Upper lobe of right lung (tissue), 1 donor: Measurements from ENCODE around the gene CHKB. TPM values are rescaled to one million over a fixed set of nuclear protein-coding genes. Genes with fewer than 3 reads are reported as not detected.

Experiments
- ATAC-seq: fragments of 200-7000 bp; cut with Tn5 transposase; one replicate; pipeline ENCODE4 v1.9.1; 2020; ENCODE audit warnings: mild to moderate bottlenecking, moderate library complexity
- DNase-seq: peaks from one replicate; pipeline ENCODE4 v3.0.0-alpha.2; 2020
- H3K27ac ChIP-seq: fragments of 200-600 bp; one replicate; pipeline ENCODE4 v1.8.0; 2022
- H3K27me3 ChIP-seq: fragments of 200-600 bp; one replicate; pipeline ENCODE4 v1.8.0; 2022; ENCODE audit warnings: mild to moderate bottlenecking
- H3K36me3 ChIP-seq: fragments of 200-600 bp; one replicate; pipeline ENCODE4 v1.8.0; 2022
- H3K4me1 ChIP-seq: fragments of 200-600 bp; one replicate; pipeline ENCODE4 v1.8.0; 2022
- H3K4me3 ChIP-seq: fragments of 200-600 bp; one replicate; pipeline ENCODE4 v1.8.0; 2022; ENCODE audit warnings: mild to moderate bottlenecking
- H3K9me3 ChIP-seq: fragments of 200-600 bp; one replicate; pipeline ENCODE4 v1.8.0; 2022
- intact Hi-C: fragments of 100-400 bp; cut with DNase I; formaldehyde crosslinking; loops from one replicate; pipeline ENCODE4 v1.11.0; 2022
- total RNA-seq: library from RNA; stranded (reverse); fragmentation: NEBNext Ultra II Directional; extraction: Animal tissue kit (Norgen Biotek cat#: 25700); gene quantifications from one replicate; pipeline ENCODE4 v1.2.1, GENCODE V29; 2021
- TF ChIP-seq, protein P1 (sequence below): fragments of 200-600 bp; IDR thresholded peaks from one replicate; pipeline ENCODE4 v1.8.0; 2022; ENCODE audit warnings: antibody characterized with exemption
- donor health status: DM: no; HTN: yes; CAD: no; lungs with severe emphysema.

CHKB gene
- total RNA-seq, 1 donor from 2014 or later, result 66.7 TPM

DNA sequence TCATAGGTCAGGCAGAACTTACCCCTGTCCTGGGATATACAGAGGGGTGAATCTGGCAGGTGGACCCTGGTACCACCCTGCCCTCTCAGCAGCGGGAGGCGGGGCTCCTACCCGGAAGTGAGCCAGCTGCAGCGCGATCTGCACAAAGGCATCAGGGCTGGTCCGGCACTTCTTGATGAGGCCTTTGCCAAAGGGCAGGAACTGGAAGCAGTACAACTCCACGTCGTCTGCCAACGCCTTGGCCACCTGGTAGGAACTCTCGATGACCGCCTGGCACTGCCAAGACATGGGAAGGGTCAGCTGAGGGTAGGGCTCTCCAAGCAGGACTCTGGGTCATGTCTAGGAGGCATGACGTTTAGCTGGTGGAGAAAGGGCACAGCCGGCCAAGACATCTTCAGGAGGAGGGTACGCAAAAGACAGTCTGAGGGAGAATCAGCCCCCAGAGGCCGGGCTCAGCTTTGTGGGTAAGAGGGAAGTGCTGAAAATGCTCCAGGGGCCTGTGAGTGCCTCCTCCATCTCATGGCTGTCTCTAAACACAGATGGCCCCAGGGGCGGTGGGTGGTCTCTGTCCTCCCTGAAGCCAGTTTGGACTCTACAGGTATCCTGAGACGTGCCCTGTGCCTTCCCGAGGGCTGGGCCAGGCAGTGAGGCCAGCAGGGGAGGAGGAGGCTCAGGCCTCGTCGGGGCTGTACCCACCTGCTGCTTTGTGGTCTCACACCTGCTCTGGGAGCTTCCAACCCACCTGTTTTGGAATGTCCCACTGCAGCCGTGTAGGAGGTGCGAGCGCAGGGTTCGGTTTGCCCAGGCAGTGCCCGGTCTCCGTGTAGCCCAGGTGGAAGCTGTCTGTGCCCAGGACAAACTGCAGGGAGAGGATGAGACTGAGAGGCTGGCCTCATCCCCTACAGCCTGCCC is 11.1 kb downstream of the CHKB start:
- TF ChIP-seq, protein P1, sequence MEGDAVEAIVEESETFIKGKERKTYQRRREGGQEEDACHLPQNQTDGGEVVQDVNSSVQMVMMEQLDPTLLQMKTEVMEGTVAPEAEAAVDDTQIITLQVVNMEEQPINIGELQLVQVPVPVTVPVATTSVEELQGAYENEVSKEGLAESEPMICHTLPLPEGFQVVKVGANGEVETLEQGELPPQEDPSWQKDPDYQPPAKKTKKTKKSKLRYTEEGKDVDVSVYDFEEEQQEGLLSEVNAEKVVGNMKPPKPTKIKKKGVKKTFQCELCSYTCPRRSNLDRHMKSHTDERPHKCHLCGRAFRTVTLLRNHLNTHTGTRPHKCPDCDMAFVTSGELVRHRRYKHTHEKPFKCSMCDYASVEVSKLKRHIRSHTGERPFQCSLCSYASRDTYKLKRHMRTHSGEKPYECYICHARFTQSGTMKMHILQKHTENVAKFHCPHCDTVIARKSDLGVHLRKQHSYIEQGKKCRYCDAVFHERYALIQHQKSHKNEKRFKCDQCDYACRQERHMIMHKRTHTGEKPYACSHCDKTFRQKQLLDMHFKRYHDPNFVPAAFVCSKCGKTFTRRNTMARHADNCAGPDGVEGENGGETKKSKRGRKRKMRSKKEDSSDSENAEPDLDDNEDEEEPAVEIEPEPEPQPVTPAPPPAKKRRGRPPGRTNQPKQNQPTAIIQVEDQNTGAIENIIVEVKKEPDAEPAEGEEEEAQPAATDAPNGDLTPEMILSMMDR, result no peak
- H3K36me3 ChIP-seq, result no peaks in the 10 kb centered on the region
- ATAC-seq, result no peak
- no peak overlapping the region for H3K4me3 ChIP-seq
- intact Hi-C loops, result no loop called here
- no peaks in the 10 kb centered on the region for H3K9me3 ChIP-seq
- H3K4me1 ChIP-seq, result no peaks in the 10 kb centered on the region
- no peak overlapping the region for H3K27ac ChIP-seq
- no peak for DNase-seq
- H3K27me3 ChIP-seq, result no peaks in the 10 kb centered on the region

DNA sequence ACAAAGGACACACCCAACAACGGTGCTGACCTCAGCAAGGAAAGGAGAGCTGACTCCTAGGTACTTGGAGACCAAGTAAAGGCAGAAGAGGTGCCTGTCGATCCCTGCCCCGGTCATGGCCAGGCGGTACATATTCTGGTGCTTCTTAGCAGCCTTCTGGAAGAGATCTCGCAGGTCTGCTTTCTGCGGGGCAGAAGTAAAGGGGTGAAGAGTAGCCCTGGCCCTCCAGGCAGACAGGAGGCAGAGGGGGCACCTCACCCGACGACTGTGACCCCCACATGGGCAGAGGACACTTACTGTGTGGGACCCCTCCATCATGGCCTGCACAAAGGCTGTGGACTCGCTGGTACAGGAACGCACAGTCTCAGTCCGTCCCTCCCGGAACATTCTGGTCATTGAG is 11.8 kb downstream of the CHKB start:
- no peaks in the 10 kb centered on the region for H3K36me3 ChIP-seq
- DNase-seq (no peak), ATAC-seq (no peak)
- H3K27ac ChIP-seq, result no peak overlapping the region
- H3K4me3 ChIP-seq, result no peak overlapping the region
- H3K9me3 ChIP-seq, result no peaks in the 10 kb centered on the region
- H3K27me3 ChIP-seq, result no peaks in the 10 kb centered on the region
- TF ChIP-seq, protein P1, result no peak
- intact Hi-C loops, result no loop called here
- H3K4me1 ChIP-seq, result no peaks in the 10 kb centered on the region

- TF ChIP-seq, protein P1, result no peak
- H3K36me3 ChIP-seq, result no peaks in the 10 kb centered on the region
- H3K4me3 ChIP-seq, result no peak overlapping the region
- DNase-seq (no peak), ATAC-seq (no peak)
- no peaks in the 10 kb centered on the region for H3K9me3 ChIP-seq
- intact Hi-C loops, result no loop called here
- H3K27me3 ChIP-seq, result no peaks in the 10 kb centered on the region
- no peak overlapping the region for H3K27ac ChIP-seq
- no peaks in the 10 kb centered on the region for H3K4me1 ChIP-seq
These were observed 12.6 kb downstream of the CHKB start for GRCh38 chr22:50569896-50570535.

DNA sequence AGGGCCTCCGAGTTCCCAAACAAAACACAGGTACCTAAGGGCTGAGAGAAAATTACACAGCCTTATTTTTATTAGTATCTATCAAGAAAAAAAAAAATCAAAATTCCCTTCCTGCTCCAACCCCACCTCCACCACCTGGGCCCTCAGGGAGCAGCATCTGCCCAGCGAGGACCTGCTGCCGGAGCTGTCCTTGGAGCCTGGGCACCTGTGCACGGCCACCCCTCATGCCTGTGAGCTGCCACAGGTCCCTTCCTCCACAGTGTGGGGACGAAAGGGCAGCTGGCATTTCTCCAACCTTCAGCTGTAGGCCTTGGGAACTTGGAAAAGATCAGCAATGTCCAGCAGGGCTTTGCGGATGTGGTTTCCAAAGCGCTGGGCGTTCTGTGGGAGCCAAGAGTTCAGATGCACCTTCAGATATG is 13.6 kb downstream of the CHKB start:
- TF ChIP-seq, protein P1, result no peak
- H3K9me3 ChIP-seq, result no peaks in the 10 kb centered on the region
- H3K27ac ChIP-seq, result no peak overlapping the region
- H3K27me3 ChIP-seq, result no peaks in the 10 kb centered on the region
- DNase-seq (no peak), ATAC-seq (no peak)
- H3K36me3 ChIP-seq, result no peaks in the 10 kb centered on the region
- no peak overlapping the region for H3K4me3 ChIP-seq
- intact Hi-C loops, result no loop called here
- H3K4me1 ChIP-seq, result no peaks in the 10 kb centered on the region

DNA sequence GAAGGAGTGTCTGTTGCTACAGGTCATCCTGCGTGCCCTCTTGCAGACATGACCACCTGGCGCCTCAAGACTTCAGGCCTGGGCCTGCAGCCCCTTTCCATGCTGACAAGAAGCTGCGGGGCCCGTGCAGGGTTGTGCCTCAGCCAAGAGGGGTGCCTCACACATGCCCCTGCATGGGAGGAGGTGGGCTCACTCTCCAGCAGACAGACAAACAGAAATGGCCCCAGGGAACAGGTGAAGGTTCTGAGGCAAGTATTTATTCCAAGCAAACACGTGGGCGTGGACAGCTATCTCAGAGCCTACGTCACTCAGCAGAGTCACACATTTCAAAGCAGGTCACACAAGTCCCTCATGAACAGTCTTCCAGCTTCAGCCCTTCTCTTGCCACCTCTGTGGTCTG is 14.0 kb downstream of the CHKB start:
- no peaks in the 10 kb centered on the region for H3K36me3 ChIP-seq
- TF ChIP-seq, protein P1, result no peak
- ATAC-seq (no peak), DNase-seq (no peak)
- H3K9me3 ChIP-seq, result no peaks in the 10 kb centered on the region
- no peak overlapping the region for H3K27ac ChIP-seq
- peaks cover 4% of the 10 kb centered on the region for H3K4me1 ChIP-seq
- no peak overlapping the region for H3K4me3 ChIP-seq
- intact Hi-C loops, result no loop called here
- no peaks in the 10 kb centered on the region for H3K27me3 ChIP-seq
